ENCODE data around the gene WDR20. TPM values are rescaled to one million over a fixed set of nuclear protein-coding genes. Genes with fewer than 3 reads are reported as not detected.
"Not testable (repeated sequence)": the region's sequence is repeated elsewhere in the genome, so short reads cannot be mapped to it uniquely, and the experiment has no call there.

The WDR20 gene
- total and polyA plus RNA-seq, 2 donors from 2014 or later: 12.6 to 44.2 TPM

DNA sequence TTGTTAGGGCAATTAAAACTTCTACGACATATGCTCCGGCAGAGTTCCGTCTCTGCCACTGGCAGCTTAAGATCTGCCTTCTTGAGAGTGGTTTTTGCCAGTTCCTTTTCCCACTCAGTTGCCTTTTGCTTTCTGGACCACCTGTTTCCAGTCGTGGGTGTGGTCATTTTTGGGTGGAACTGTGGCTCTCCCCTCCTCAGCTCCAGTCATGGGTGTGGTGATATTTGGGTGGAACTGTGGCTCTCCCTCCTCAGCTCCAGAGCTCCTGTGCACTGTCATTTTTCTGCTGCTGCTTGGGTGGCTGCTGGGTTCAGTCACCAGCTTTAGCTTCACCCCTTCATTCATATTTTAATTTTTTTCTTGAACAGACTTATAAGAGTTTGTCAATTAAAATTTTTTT is 25.3 kb downstream of the WDR20 start:
- DNase-seq: no peak
- Histone ChIP-seq H3K4me3 (ENCODE audit: low read length in 3 of 3) (no peak overlapping the region), H3K9ac (ENCODE audit: low read length in 3 of 3) (no peak overlapping the region), H3K27me3 (ENCODE audit: control insufficient read depth, insufficient read depth, low read length) (no peaks in the 10 kb centered on the region), H3K27ac (ENCODE audit: low read depth in 2 of 2, low read length in 2 of 2) (no peak overlapping the region), H3K36me3 (ENCODE audit: control insufficient read depth in 2 of 3, insufficient read depth in 3 of 3, low read length in 3 of 3) (no peaks in the 10 kb centered on the region), H3K9me3 (ENCODE audit: control insufficient read depth in 2 of 3, insufficient read depth in 1 of 3, low read length in 3 of 3) (no peaks in the 10 kb centered on the region), H3K4me1 (ENCODE audit: control insufficient read depth in 2 of 3, insufficient read depth in 2 of 3, low read depth in 1 of 3, low read length in 3 of 3) (peaks cover 0 to 18% (median 9%) of the 10 kb centered on the region in 3 donors)
- TF ChIP-seq, protein P1, sequence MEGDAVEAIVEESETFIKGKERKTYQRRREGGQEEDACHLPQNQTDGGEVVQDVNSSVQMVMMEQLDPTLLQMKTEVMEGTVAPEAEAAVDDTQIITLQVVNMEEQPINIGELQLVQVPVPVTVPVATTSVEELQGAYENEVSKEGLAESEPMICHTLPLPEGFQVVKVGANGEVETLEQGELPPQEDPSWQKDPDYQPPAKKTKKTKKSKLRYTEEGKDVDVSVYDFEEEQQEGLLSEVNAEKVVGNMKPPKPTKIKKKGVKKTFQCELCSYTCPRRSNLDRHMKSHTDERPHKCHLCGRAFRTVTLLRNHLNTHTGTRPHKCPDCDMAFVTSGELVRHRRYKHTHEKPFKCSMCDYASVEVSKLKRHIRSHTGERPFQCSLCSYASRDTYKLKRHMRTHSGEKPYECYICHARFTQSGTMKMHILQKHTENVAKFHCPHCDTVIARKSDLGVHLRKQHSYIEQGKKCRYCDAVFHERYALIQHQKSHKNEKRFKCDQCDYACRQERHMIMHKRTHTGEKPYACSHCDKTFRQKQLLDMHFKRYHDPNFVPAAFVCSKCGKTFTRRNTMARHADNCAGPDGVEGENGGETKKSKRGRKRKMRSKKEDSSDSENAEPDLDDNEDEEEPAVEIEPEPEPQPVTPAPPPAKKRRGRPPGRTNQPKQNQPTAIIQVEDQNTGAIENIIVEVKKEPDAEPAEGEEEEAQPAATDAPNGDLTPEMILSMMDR (IDR thresholded peaks at IDR 0.05; ENCODE audit: borderline replicate concordance, extremely low read depth, insufficient read depth): no peak
- intact Hi-C loops (cut with DNase I): no loop called here
- FAIRE-seq: no peak

DNA sequence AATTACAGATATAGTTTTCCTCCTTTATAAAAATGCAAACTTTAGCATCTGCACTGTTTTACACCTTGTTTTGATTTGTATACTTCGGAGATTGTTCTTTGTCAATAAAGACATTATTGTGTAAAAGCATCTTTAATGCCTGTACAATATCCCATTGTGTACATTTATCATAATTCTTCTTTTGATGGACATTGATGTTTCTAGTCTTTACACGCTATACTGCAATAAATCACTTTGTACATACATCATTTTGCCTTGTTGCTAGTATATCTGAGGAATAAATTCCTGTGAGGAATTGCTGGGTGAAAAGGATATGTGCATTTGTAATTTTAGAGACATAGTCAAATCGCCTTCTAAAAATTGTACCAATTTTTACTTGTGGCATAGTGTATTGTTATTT is 30.4 kb downstream of the WDR20 start:
- no peak for DNase-seq
- no peaks in the 10 kb centered on the region for H3K27me3 ChIP-seq (ENCODE audit: control insufficient read depth, insufficient read depth, low read length)
- H3K9me3 ChIP-seq (ENCODE audit: control insufficient read depth in 2 of 3, insufficient read depth in 1 of 3, low read length in 3 of 3): no peaks in the 10 kb centered on the region
- H3K36me3 ChIP-seq (ENCODE audit: control insufficient read depth in 2 of 3, insufficient read depth in 3 of 3, low read length in 3 of 3): no peaks in the 10 kb centered on the region
- H3K4me1 ChIP-seq (ENCODE audit: control insufficient read depth in 2 of 3, insufficient read depth in 2 of 3, low read depth in 1 of 3, low read length in 3 of 3): peaks cover 0 to 13% (median 4%) of the 10 kb centered on the region in 3 donors
- no peak overlapping the region for H3K9ac ChIP-seq (ENCODE audit: low read length in 3 of 3)
- no peak overlapping the region for H3K4me3 ChIP-seq (ENCODE audit: low read length in 3 of 3)
- no peak overlapping the region for H3K27ac ChIP-seq (ENCODE audit: low read depth in 2 of 2, low read length in 2 of 2)
- intact Hi-C loops (cut with DNase I): no loop called here
- FAIRE-seq: no peak
- TF ChIP-seq, protein P1 (IDR thresholded peaks at IDR 0.05; ENCODE audit: borderline replicate concordance, extremely low read depth, insufficient read depth): no peak

DNA sequence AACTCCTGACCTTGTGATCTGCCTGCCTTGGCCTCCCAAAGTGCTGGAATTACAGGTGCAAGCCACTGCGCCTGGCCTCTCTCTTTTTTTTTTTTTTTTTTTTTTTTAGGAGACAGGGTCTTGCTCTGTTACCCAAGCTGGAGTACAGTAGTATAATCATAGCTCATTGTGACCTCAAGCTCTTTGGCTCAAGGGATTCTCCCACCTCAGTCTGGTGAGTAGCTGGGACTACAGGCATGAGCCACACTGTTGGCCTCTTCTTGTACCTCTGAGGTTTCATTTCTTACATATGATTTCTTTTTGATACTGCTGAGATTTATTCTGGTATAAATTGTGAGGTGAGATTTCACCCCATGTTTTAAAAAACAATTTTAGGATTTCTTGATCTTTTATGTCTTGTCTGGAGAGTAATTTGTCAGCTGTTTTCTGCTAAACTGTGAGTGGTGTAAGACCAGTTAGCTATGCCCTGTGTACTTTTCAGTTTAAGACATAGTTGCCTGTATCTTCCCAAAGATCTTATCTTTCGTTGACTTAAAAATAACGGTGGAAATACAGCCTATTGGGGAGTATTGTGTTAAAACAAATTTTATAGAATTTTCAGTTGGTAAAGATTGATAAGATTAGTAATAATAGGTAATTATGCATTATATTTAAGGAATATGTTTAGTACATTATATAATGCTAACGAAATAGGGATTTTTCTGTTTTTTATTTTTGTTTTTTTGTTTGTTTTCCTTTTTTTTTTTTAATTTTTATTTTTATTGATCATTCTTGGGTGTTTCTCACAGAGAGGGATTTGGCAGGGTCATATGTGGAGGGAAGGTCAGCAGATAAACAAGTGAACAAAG is 31.7 kb downstream of the WDR20 start:
- FAIRE-seq (no peak), DNase-seq (no peak)
- no peaks in the 10 kb centered on the region for H3K9me3 ChIP-seq (ENCODE audit: control insufficient read depth in 2 of 3, insufficient read depth in 1 of 3, low read length in 3 of 3)
- no peak overlapping the region for H3K27ac ChIP-seq (ENCODE audit: low read depth in 2 of 2, low read length in 2 of 2)
- H3K9ac ChIP-seq (ENCODE audit: low read length in 3 of 3): no peak overlapping the region
- TF ChIP-seq, protein P1 (IDR thresholded peaks at IDR 0.05; ENCODE audit: borderline replicate concordance, extremely low read depth, insufficient read depth): no peak
- intact Hi-C loops (cut with DNase I): no loop called here
- H3K4me1 ChIP-seq (ENCODE audit: control insufficient read depth in 2 of 3, insufficient read depth in 2 of 3, low read depth in 1 of 3, low read length in 3 of 3): peaks cover 0 to 13% (median 4%) of the 10 kb centered on the region in 3 donors
- H3K36me3 ChIP-seq (ENCODE audit: control insufficient read depth in 2 of 3, insufficient read depth in 3 of 3, low read length in 3 of 3): no peaks in the 10 kb centered on the region
- no peaks in the 10 kb centered on the region for H3K27me3 ChIP-seq (ENCODE audit: control insufficient read depth, insufficient read depth, low read length)
- no peak overlapping the region for H3K4me3 ChIP-seq (ENCODE audit: low read length in 3 of 3)

DNA sequence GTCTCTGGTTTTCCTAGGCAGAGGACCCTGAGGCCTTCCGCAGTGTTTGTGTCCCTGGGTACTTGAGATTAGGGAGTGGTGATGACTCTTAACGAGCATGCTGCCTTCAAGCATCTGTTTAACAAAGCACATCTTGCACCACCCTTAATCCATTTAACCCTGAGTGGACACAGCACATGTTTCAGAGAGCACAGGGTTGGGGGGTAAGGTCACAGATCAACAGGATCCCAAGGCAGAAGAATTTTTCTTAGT is 32.2 kb downstream of the WDR20 start:
- intact Hi-C loops (cut with DNase I); FAIRE-seq; H3K27ac ChIP-seq (ENCODE audit: low read depth in 2 of 2, low read length in 2 of 2): not testable (repeated sequence)

DNA sequence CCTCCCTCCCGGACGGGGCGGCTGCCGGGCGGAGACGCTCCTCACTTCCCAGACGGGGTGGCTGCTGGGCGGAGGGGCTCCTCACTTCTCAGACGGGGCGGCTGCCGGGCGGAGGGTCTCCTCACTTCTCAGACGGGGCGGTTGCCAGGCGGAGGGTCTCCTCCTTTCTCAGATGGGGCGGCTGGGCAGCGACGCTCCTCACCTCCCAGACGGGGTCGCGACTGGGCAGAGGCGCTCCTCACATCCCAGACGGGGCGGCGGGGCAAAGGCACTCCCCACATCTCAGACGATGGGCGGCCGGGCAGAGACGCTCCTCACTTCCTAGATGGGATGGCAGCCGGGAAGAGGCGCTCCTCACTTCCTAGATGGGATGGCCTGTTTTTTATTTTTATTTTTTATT is 33.0 kb downstream of the WDR20 start:
- H3K27ac ChIP-seq (ENCODE audit: low read depth in 2 of 2, low read length in 2 of 2); FAIRE-seq; H3K9me3 ChIP-seq (ENCODE audit: control insufficient read depth in 2 of 3, insufficient read depth in 1 of 3, low read length in 3 of 3); DNase-seq; H3K4me1 ChIP-seq (ENCODE audit: control insufficient read depth in 2 of 3, insufficient read depth in 2 of 3, low read depth in 1 of 3, low read length in 3 of 3); H3K9ac ChIP-seq (ENCODE audit: low read length in 3 of 3); H3K36me3 ChIP-seq (ENCODE audit: control insufficient read depth in 2 of 3, insufficient read depth in 3 of 3, low read length in 3 of 3); H3K27me3 ChIP-seq (ENCODE audit: control insufficient read depth, insufficient read depth, low read length); intact Hi-C loops (cut with DNase I); H3K4me3 ChIP-seq (ENCODE audit: low read length in 3 of 3): not testable (repeated sequence)

More for the DNA sequence above, 32.2 kb downstream of the WDR20 start:
- H3K36me3 ChIP-seq (ENCODE audit: control insufficient read depth in 2 of 3, insufficient read depth in 3 of 3, low read length in 3 of 3); H3K27me3 ChIP-seq (ENCODE audit: control insufficient read depth, insufficient read depth, low read length); H3K4me3 ChIP-seq (ENCODE audit: low read length in 3 of 3); H3K9ac ChIP-seq (ENCODE audit: low read length in 3 of 3); DNase-seq; H3K9me3 ChIP-seq (ENCODE audit: control insufficient read depth in 2 of 3, insufficient read depth in 1 of 3, low read length in 3 of 3): not testable (repeated sequence)
- peaks cover 0 to 13% (median 4%) of the 10 kb centered on the region in 3 donors for H3K4me1 ChIP-seq (ENCODE audit: control insufficient read depth in 2 of 3, insufficient read depth in 2 of 3, low read depth in 1 of 3, low read length in 3 of 3)

All from kidney (tissue), 14 donors.